Inflammatory macrophage (primary cell): Measurements from ENCODE around the gene B4GALT7.
A peak's percentile ranks its signal among the peaks of the same experiment; 100 is the strongest.

Experiments used
- DNase-seq, 2 donors: peaks; one replicate each; pipeline ENCODE4 v3.0.0-alpha.2; 2020 to 2022

Gene B4GALT7

GRCh38 chr5:177594071-177594470 lies 5.9 kb upstream of the B4GALT7 start:
- no peak for DNase-seq

GRCh38 chr5:177595026-177595585 lies 4.8 kb upstream of the B4GALT7 start:
- DNase-seq, result no peak

DNA sequence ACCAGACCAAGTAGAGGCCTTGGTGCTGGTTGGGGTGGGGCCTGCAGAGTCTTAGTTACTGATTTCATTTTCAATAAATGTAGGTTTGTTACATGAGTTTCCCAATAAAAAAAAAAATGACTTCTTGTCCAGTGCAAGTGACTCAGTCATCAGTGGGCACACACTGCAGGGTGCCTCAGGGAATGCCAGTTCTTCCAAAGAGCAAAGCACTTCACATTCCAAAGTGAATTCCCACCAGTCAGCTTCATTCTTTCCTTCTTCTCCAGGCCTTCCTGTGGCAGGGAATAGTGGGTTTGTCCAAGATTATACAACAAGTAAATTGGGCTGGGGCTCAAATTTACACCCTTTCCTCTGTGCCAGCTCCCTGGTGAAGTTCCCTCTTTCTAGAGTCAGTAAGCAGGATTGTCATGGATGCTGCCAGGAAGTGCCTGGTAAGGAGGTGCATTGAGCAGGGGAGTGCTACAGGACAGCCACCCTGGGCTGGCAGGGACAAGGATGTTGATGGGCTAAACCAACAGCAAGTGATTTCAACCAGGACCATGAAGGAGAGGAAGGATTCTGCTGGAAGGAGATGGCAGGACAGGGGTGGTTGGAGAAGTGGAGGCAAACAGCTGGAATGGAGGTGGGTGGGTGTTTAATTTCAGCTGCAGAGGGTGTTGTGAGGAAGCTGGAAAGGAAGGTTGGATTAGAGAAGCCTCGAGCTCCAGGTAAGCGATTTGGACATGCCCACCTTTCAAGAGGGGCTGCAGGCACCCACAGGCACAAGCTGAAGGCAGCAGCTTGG lies 3.7 kb upstream of the B4GALT7 start:
- DNase-seq, result no peak

- DNase-seq, result no peak
These were observed 3.1 kb upstream of the B4GALT7 start for GRCh38 chr5:177596775-177597238.

- DNase-seq, result no peak
These were observed 1.5 kb upstream of the B4GALT7 start for GRCh38 chr5:177598477-177598876.

- peak in 1 of 2 donors; percentile 13 for DNase-seq
These were observed 631 bp downstream of the B4GALT7 start for GRCh38 chr5:177600508-177601018.

GRCh38 chr5:177601126-177601525 lies 1.2 kb downstream of the B4GALT7 start:
- no peak for DNase-seq

GRCh38 chr5:177601577-177602457 lies 1.9 kb downstream of the B4GALT7 start:
- no peak for DNase-seq

GRCh38 chr5:177602458-177602830 lies 2.5 kb downstream of the B4GALT7 start:
- DNase-seq, result no peak

DNA sequence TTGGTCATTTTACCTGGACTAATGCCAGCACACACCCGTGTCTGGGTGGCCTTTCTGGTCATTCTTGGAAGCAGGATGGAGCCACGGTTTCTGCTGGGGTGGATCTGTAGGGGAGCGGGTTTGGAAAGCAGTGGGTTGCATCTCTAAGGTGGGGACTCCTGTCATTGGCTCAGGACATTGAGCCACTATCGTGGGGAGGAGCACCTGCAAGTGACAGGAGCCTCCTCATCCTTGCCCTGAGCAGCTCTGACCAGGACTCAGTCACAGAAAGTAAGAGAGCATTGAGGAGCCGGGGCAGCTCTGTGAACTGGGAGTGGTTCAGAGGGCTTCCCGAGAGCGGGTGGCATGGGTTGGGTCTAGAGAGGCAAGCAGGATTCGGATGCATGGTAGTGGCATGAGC lies 3.7 kb downstream of the B4GALT7 start:
- DNase-seq, result no peak

DNA sequence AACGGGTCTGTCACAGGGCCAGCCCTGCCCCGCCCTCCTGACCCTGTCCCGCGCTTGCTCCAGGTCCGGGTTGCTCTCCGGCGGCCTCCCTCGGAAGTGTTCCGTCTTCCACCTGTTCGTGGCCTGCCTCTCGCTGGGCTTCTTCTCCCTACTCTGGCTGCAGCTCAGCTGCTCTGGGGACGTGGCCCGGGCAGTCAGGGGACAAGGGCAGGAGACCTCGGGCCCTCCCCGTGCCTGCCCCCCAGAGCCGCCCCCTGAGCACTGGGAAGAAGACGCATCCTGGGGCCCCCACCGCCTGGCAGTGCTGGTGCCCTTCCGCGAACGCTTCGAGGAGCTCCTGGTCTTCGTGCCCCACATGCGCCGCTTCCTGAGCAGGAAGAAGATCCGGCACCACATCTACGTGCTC lies 4.2 kb downstream of the B4GALT7 start:
- DNase-seq, result no peak

DNA sequence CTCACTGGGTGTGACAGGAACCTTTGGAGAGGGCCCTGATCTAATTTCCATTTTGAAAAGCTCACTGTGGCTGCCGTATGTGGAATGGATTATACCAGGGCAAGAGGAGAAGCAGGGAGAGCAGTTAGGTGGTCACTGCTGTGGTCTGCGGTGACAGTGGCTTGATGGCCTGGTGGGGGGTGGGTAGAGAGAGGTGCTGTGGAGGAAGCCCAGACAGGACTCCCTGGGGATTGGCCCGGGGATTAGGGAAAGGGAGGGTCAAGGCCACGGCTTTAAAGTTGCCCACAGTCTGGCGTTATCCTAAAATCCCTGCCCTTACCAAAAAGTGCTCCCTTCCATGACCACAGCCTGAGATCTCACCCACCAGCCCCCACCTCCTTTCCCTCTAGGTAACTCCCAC lies 4.7 kb downstream of the B4GALT7 start:
- DNase-seq, result no peak

- DNase-seq, result no peak
These were observed 5.1 kb downstream of the B4GALT7 start for GRCh38 chr5:177605078-177605477.

DNA sequence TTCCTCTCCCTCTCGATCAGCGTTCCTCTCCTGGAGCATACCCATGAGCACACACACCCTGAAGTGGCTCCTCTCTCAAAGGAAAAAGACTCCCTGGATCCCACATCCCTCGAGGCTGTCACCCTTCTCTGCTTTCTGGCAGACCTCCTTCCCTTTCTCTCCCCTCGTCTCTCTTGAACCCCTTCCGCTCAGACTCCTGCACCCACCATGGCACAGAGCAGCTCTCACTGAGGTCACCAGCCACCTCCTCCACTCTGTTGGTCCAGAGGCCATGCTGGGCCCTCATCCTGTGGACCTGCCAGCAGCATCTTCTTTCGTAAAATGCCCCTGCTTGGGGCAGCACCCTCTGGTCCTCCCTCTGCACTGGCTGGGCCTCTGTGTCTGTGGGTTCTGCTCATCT lies 5.7 kb downstream of the B4GALT7 start:
- no peak for DNase-seq

DNA sequence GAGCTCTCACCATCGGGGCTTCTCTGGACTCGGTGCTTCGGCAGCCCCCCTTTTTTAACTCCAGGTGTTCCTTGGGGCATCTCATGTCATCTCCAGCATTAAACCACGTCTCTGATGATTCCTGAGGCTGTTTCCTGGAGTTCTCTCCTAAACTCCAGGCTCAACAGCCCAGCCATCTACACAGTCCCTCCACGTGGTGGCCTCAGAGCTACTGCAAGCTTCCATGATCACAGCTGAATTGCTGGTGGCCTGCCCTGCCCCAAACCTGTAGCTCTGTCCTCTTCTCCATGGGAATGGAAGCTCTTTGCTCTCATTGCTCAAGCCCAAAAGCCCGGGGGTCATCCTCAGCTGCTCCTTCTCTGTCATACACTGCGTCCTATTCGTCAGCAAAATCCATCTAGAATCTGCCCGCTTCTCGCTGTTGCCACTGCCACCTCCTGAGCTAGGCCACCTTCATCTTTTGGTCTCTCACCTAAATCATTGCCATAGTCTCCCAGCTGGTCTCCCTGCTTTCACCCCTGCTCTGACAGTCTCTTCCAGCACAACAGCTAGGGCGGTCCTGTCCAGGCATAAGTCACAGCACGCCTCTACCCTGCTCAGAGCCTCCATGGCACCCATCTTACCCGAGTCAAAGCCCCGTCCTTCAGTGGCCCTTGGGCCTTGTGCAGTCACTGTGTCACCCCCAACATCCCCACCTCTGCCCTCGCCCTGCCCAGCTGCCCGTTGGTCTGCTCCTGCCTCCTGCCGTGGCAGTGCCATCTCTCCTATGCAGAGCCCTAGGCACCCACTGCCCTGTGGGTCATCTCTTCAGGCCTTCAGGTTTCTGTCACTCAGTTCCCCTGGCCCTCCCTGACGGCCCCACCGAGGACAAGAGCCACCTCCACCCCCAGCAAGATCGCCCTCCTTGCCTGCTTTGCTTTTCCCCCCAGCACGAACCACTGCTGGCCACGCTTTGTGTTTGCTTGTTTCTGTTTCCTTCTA lies 6.4 kb downstream of the B4GALT7 start:
- DNase-seq, result no peak

DNA sequence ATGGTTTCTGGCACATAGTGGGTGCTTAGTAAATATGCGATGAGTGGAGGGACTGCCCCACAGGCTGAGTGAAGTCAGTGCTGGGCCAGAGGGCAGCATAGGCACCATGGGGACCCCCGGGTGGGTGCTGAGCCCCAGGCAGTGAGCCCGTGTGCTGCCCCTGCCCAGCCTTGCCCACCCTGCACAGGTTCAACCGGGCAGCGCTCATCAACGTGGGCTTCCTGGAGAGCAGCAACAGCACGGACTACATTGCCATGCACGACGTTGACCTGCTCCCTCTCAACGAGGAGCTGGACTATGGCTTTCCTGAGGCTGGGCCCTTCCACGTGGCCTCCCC lies 7.2 kb downstream of the B4GALT7 start:
- no peak for DNase-seq

GRCh38 chr5:177607452-177608192 lies 7.7 kb downstream of the B4GALT7 start:
- peak; percentile 65 to 70 for DNase-seq

DNA sequence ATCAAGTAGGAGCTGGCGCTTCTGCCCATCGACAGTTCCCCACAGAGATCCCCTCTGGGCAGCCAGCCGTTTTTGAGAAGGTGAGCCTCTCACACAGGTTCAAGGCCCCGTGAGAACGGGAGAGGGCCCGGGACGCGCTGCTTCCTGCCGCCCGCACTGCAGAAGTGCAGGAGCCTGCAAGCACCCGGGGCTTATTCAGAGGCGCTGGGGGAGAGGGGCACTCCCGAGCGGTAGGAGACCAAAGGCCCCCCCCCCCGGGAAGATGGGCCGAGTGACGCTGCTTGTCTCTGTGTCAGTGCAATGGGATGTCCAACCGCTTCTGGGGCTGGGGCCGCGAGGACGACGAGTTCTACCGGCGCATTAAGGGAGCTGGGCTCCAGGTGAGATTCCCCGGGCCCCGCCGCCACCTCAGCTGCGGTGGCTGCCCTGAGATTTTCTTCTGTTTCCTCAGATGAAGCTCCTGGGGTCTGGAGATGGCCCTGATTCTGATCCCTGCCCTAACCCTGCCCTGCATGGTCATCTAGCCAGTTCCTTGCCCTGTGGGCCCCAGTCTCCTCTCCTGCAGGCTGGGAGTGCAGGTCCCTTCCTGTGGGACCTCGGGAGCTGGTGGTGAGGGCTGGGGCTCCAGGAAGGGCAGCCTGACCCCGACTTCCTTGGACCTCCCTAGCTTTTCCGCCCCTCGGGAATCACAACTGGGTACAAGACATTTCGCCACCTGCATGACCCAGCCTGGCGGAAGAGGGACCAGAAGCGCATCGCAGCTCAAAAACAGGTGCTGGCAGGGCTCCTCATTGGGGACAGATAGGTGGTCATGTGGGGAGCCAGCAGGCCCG lies 8.5 kb downstream of the B4GALT7 start:
- DNase-seq, result no peak

DNA sequence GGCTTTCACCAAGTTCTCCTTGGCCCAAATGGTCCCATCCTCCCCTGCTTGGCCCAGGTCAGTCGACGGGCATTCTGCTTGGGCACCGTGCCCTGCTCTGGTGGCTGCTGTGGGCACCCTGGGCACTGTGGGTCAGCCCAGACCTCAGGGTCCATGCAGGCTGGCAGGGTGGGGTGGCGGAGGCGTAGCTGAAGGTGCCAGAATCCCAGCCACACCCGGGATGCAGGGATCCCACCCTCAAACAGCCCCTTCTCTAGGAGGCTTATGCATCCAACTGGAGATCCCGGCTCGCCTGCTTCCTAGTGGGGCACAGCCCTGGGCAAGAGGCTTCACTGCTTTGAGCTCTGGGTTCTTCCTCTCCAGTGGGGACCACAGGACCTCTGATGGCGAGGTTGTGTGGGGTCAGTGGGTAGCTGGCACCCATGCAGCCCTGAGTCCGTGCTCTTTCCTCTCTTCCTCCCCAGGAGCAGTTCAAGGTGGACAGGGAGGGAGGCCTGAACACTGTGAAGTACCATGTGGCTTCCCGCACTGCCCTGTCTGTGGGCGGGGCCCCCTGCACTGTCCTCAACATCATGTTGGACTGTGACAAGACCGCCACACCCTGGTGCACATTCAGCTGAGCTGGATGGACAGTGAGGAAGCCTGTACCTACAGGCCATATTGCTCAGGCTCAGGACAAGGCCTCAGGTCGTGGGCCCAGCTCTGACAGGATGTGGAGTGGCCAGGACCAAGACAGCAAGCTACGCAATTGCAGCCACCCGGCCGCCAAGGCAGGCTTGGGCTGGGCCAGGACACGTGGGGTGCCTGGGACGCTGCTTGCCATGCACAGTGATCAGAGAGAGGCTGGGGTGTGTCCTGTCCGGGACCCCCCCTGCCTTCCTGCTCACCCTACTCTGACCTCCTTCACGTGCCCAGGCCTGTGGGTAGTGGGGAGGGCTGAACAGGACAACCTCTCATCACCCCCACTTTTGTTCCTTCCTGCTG lies 9.4 kb downstream of the B4GALT7 start:
- DNase-seq, result no peak
